GM10248 (cell line): Measurements from ENCODE around the gene NXPH1.

ENCODE experiments used
- CTCF ChIA-PET: fragments of 300-600 bp; sonication (Branson Sonifier 250); formaldehyde crosslinking; extraction: SDS; loops from one replicate; lab custom pipeline; 2021; ENCODE audit warnings: antibody characterized with exemption; lab: Yijun Ruan, JAX
- POLR2A ChIA-PET: fragments of 350-650 bp; sonication (Branson Sonifier 250); formaldehyde crosslinking; extraction: SDS; loops from one replicate; lab custom pipeline; 2020; ENCODE audit warnings: antibody characterized with exemption; lab: Yijun Ruan, JAX
- DNase-seq: peaks from one replicate; pipeline ENCODE4 v3.0.0; 2012; ENCODE audit errors: extremely low spot score
- TF ChIP-seq, protein P1 (sequence below): IDR thresholded peaks from 2 replicates; pipeline ENCODE4 v1.5.1; 2012; ENCODE audit warnings: mild to moderate bottlenecking, low read depth; ENCODE audit errors: extremely low read depth, missing control alignments, control extremely low read depth

The NXPH1 gene

DNA sequence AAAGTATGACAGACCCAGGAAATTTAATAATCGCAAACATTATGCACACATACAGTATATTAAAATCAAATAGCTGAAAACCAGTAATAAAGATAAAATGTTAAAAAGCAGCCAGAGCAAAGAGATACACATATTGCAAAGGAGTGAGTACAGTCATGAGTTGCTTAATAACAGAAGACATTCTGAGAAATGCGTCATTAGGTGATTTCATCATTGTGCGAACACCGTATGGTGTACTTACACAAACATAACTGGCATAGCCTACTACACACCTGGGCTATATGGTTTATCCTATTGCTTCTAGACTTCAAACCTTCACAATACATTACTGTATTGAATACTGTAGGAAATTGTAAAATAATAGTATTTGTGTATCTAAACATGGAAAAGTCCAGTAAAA lies 367.6 kb downstream of the NXPH1 start:
- ChIA-PET CTCF (no interaction called here), POLR2A (no interaction called here)
- DNase-seq: no peak
- TF ChIP-seq, protein P1, sequence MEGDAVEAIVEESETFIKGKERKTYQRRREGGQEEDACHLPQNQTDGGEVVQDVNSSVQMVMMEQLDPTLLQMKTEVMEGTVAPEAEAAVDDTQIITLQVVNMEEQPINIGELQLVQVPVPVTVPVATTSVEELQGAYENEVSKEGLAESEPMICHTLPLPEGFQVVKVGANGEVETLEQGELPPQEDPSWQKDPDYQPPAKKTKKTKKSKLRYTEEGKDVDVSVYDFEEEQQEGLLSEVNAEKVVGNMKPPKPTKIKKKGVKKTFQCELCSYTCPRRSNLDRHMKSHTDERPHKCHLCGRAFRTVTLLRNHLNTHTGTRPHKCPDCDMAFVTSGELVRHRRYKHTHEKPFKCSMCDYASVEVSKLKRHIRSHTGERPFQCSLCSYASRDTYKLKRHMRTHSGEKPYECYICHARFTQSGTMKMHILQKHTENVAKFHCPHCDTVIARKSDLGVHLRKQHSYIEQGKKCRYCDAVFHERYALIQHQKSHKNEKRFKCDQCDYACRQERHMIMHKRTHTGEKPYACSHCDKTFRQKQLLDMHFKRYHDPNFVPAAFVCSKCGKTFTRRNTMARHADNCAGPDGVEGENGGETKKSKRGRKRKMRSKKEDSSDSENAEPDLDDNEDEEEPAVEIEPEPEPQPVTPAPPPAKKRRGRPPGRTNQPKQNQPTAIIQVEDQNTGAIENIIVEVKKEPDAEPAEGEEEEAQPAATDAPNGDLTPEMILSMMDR: no peak
